ENCODE results near the gene PPTC7. TPM values are rescaled to one million over a fixed set of nuclear protein-coding genes. Genes with fewer than 3 reads are reported as not detected.
"Not testable (repeated sequence)": the region's sequence is repeated elsewhere in the genome, so short reads cannot be mapped to it uniquely, and the experiment has no call there.

Gene PPTC7
- total RNA-seq, 1 donor from 2014 or later, result 58.4 TPM

DNA sequence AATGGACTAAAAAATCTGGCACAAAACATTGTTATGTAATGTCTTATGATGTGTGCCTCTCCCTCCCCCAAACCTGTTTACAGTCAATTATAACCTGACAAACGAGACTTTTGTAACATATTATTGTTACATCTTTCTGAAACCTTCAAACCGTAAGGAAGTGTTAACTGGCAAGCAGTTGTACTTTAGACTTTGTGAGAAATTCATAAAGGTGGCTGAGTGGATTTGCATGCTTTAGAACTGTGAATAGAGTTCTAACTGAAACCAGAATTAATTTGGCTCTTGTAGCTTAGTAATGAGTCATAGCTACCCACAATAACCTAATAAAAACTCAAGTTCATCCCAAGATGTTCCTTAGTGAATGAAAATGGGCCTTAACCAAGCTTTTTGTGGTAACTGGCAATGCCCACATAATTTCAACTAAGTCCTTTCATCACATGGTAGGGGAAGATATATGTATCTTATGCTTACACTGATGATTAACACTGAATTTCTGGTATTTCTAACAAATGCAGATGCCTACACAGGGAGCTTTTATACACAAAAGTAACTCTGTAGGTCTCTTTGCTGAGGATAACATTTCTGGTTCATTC lies 51.3 kb downstream of the PPTC7 start:
- Mint-ChIP-seq H3K4me3 (no peak overlapping the region), H3K27ac (peak overlapping the region; percentile 70), H3K36me3 (ENCODE audit: low read depth) (peaks cover 51% of the 10 kb centered on the region), H3K27me3 (no peaks in the 10 kb centered on the region), H3K4me1 (peaks cover 27% of the 10 kb centered on the region), H3K9me3 (no peaks in the 10 kb centered on the region)
- no peak for DNase-seq
- intact Hi-C loops (cut with micrococcal nuclease), result loop anchor here (2.0 kb wide), 1 partner anchor 47 kb away; no protein-coding TSS in a partner anchor

DNA sequence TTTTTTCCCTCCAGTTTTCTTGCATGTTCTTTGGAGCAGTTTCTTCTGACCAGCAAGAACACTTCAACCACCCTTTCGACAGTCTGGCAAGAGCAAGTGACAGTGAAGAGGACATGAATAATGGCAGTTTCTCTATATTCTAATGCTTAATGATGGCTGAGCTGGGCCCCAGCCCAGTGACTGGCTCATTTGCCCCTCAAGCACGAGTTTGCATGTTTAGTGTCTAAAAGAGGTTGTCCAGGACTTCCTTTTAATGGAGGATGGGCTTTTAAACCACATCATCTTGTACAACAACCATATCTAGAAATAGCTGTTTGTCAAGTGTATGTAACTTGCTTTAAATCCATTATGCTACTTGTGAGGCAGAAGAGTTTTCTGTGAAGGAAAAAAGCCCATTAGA lies 52.6 kb downstream of the PPTC7 start:
- H3K9me3 Mint-ChIP-seq, result no peaks in the 10 kb centered on the region
- peaks cover 22% of the 10 kb centered on the region for H3K4me1 Mint-ChIP-seq
- H3K4me3 Mint-ChIP-seq, result no peak overlapping the region
- intact Hi-C loops (cut with micrococcal nuclease), result no loop called here
- no peaks in the 10 kb centered on the region for H3K27me3 Mint-ChIP-seq
- no peak overlapping the region for H3K27ac Mint-ChIP-seq
- DNase-seq, result no peak
- H3K36me3 Mint-ChIP-seq (ENCODE audit: low read depth), result peaks cover 44% of the 10 kb centered on the region

DNA sequence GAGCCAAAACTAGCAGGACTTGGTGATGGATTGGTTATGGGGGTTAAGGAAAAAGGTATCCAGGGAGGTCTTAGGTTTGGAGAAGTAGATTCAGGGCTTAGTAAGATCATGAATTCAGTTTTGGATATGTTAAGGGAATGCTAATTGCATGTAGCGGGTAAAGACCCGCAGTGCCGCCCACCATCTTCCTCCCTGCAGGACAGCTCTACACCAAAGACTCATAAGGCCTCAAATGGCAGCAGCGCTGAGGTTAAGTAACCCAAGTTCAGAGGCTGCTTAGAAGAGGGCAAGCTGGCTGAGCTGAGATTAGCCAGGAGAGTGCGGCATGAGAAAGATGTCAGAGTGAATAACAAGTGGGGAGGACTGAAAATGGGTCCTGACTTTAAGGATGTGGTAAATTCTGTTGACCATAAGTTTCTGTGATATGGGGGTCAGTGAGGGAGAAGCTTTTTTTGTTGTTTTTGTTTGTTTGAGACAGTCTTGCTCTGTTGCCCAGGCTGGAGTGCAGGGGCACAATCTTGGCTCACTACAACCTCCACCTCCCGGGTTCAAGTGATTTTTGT lies 54.8 kb downstream of the PPTC7 start:
- H3K27ac Mint-ChIP-seq, result peak overlapping the region; percentile 8

DNA sequence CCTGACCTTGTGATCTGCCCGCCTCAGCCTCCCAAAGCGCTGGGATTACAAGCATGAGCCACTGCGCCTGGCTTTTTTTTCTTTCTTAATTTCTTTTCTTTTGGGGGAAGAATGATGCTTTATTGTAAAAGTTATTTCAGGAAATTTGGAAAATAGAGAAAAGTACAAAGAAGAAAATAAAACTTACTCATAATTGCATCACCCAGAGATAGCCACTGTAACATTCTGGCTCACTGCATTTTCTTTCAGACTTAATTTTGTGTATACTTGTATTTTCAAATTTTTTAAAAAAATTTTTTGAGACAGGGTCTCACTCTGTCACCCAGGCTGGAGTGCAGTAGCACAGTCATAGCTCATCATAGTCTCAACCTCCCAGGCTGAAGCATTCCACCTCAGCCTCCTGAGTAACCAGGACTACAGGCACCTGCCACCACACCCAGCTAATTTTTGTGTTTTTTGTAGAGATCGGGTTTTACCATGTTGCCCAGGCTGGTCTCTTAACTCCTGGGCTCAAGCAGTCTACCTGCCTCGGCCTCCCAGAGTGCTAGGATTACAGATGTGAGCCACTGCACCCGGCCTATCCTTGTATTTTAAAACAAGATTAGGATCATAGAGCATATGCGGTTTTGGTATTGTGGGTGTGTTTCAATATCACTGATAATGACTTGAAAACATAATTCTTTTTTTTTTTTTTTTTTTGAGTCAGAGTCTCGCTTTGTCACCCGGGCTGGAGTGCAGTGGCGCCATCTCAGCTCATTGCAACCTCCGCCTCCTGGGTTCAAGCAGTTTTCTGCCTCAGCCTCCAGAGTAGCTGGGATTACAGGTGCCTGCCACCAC lies 62.0 kb downstream of the PPTC7 start:
- H3K27ac Mint-ChIP-seq, result peak overlapping the region; percentile 37
- DNase-seq; H3K4me1 Mint-ChIP-seq; H3K9me3 Mint-ChIP-seq; H3K36me3 Mint-ChIP-seq (ENCODE audit: low read depth); H3K4me3 Mint-ChIP-seq; intact Hi-C loops (cut with micrococcal nuclease); H3K27me3 Mint-ChIP-seq: not testable (repeated sequence)

More for the DNA sequence above, 54.8 kb downstream of the PPTC7 start:
- intact Hi-C loops (cut with micrococcal nuclease), result no loop called here
- H3K9me3 Mint-ChIP-seq, result no peaks in the 10 kb centered on the region
- H3K4me1 Mint-ChIP-seq, result peaks cover 16% of the 10 kb centered on the region
- H3K36me3 Mint-ChIP-seq (ENCODE audit: low read depth), result peaks cover 33% of the 10 kb centered on the region
- H3K4me3 Mint-ChIP-seq, result no peak overlapping the region
- no peak for DNase-seq
- no peaks in the 10 kb centered on the region for H3K27me3 Mint-ChIP-seq

DNA sequence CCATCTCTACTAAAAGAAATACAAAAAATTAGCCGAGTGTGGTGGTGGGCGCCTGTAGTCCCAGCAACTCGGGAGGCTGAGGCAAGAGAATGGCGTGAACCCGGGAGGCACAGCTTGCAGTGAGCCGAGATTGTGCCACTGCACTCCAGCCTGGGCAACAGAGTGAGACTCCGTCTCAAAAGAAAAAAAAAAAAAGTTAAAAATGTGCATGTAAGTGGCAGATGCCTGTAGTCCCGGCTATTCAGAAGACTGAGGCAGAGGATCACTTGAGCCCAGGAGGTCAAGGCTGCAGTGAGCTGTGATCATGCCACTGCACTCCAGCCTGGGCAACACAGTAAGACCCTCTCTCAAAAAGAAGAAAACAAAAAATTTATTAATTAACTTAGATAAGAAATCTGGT lies 65.1 kb downstream of the PPTC7 start:
- H3K9me3 Mint-ChIP-seq; H3K36me3 Mint-ChIP-seq (ENCODE audit: low read depth); H3K27ac Mint-ChIP-seq; DNase-seq; H3K4me1 Mint-ChIP-seq; intact Hi-C loops (cut with micrococcal nuclease); H3K4me3 Mint-ChIP-seq; H3K27me3 Mint-ChIP-seq: not testable (repeated sequence)

DNA sequence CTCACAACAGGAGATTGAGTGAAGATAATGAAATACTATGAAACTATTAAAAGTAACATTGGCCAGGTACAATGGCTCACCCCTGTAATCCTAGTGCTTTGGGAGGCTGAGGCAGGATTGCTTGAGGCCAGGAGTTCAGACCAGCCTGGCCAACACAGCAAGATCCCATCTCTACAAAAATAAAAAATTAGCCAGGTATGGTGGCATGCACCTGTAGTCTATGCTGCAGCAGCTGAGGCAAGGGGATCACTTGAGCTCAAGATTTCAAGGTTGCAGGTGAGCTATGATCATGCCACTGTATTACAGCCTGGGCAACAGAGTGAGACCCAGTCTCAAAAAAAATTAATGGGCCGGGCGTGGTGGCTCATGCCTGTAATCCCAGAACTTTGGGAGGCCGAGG lies 66.1 kb downstream of the PPTC7 start:
- Mint-ChIP-seq H3K27me3 (peaks cover 6% of the 10 kb centered on the region), H3K27ac (no peak overlapping the region), H3K9me3 (no peaks in the 10 kb centered on the region), H3K36me3 (ENCODE audit: low read depth) (no peaks in the 10 kb centered on the region), H3K4me1 (peaks cover 1% of the 10 kb centered on the region), H3K4me3 (no peak overlapping the region)
- DNase-seq, result no peak
- intact Hi-C loops (cut with micrococcal nuclease), result no loop called here

DNA sequence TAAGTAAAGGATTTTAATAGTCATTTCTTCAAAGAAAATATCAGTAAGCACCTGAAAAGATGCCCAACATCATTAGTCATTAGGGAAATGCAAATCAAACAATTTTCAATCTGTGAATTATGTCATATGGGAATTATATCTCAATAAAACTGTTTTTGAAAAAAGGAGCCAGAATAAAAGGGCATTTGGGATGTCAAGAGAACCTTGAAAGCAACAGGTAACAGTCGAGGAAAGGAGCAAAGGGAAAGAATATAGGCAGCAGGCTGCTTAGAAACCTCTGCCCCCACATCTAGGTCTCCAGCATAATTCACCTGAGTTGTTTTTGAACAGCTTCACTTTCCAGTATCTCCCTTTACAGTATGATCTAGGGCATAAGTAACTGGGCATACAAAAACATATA lies 68.8 kb downstream of the PPTC7 start:
- H3K27ac Mint-ChIP-seq, result no peak overlapping the region
- H3K4me1 Mint-ChIP-seq, result peaks cover 1% of the 10 kb centered on the region
- intact Hi-C loops (cut with micrococcal nuclease), result loop anchor here (5.0 kb wide), 1 partner anchor 38 kb away; no protein-coding TSS in a partner anchor
- H3K4me3 Mint-ChIP-seq, result no peak overlapping the region
- no peaks in the 10 kb centered on the region for H3K9me3 Mint-ChIP-seq
- H3K27me3 Mint-ChIP-seq, result peaks cover 13% of the 10 kb centered on the region
- DNase-seq, result no peak
- no peaks in the 10 kb centered on the region for H3K36me3 Mint-ChIP-seq (ENCODE audit: low read depth)

DNA sequence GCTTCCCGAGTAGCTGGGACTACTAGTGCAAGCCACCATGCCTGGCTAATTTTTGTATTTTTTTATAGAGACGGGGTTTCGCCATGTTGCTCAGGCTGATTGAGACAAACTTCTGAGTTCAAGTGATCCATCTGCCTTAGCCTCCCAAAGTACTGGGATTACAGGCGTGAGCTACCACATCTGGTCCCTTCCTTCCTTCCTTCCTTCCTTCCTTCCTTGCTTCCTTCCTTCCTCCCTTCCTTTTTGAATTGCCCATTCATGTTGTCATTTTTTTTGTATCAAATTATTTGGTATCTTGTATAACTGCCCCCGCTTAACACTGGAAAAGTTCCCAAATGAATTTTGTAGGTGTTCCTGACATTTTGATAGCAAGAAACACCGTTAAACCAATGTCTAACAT lies 69.3 kb downstream of the PPTC7 start:
- Mint-ChIP-seq H3K4me1 (peaks cover 1% of the 10 kb centered on the region), H3K4me3 (no peak overlapping the region), H3K27ac (no peak overlapping the region), H3K9me3 (no peaks in the 10 kb centered on the region), H3K36me3 (ENCODE audit: low read depth) (no peaks in the 10 kb centered on the region), H3K27me3 (peaks cover 13% of the 10 kb centered on the region)
- intact Hi-C loops (cut with micrococcal nuclease), result loop anchor here (2.0 to 5.0 kb wide), 2 partner anchors 38 to 313 kb away; no protein-coding TSS in a partner anchor
- no peak for DNase-seq

DNA sequence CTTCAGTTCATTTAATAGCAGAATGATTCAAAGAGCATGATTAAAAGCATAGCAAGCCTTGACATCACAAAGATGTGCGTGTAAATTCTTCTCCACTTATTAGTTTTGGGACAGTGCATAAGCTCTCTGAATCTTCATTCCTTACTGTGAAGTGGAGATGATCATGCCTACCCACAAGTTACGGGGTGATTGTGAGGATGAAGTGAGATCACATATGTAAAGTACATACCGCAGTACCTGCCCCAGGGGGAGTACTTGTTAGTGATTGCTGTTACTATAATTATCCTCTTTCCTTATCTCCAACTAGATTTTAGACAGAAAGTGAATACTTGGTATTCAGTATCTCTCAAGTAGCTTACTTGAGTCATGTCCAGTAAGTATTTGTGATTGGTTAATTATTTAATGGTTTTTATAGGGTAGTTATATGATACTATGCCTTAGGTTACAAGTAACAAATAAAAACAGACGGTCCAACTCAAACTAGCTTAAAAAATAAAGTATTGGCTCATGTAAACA lies 75.0 kb downstream of the PPTC7 start:
- Mint-ChIP-seq H3K4me1 (no peaks in the 10 kb centered on the region), H3K36me3 (ENCODE audit: low read depth) (no peaks in the 10 kb centered on the region), H3K27me3 (peaks cover 7% of the 10 kb centered on the region), H3K27ac (no peak overlapping the region), H3K4me3 (no peak overlapping the region), H3K9me3 (no peaks in the 10 kb centered on the region)
- intact Hi-C loops (cut with micrococcal nuclease), result no loop called here
- no peak for DNase-seq

DNA sequence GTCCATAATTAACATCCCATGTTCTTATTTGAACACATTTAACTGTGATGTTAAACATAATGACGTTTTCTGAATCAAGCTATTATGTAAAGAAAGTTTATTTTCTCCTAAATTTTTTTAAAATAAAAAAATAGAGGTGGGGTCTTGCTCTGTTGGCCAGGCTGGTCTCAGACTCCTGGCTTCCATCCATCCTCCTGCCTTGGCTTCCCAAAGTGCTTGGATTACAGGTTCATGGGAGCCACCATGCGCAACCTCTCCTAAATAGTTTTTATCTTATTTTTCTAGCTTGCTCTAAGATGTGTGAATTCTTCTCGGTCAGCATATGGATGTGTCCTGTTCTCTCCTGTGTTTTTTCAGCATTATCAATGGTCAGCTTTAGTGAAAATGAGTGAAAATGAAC lies 77.8 kb downstream of the PPTC7 start:
- H3K4me1 Mint-ChIP-seq, result peaks cover 12% of the 10 kb centered on the region
- intact Hi-C loops (cut with micrococcal nuclease), result no loop called here
- peaks cover 7% of the 10 kb centered on the region for H3K9me3 Mint-ChIP-seq
- peaks cover 2% of the 10 kb centered on the region for H3K27me3 Mint-ChIP-seq
- peaks cover 17% of the 10 kb centered on the region for H3K36me3 Mint-ChIP-seq (ENCODE audit: low read depth)
- H3K27ac Mint-ChIP-seq, result no peak overlapping the region
- no peak overlapping the region for H3K4me3 Mint-ChIP-seq
- no peak for DNase-seq

DNA sequence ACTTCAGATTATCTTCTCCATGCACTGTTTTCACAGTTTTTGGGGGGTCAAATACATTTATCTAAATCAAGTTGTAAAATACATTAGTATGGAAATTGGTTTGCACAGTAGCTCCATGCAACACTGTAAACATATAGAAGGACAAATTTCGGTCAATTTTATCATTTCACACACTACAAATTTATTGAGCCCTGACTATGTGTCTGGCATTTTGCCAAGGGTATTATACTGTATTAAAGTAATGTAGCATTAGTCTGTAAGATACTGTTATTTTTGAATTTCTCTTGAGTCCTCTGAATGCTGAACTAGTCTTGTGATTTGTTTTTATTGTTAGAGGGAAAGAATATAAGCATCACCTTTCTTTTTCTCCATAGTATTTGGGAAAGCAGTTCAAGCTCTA lies 79.7 kb downstream of the PPTC7 start:
- no peak overlapping the region for H3K4me3 Mint-ChIP-seq
- H3K36me3 Mint-ChIP-seq (ENCODE audit: low read depth), result peaks cover 27% of the 10 kb centered on the region
- H3K27me3 Mint-ChIP-seq, result peaks cover 2% of the 10 kb centered on the region
- peaks cover 26% of the 10 kb centered on the region for H3K4me1 Mint-ChIP-seq
- peak overlapping the region; percentile 60 for H3K27ac Mint-ChIP-seq
- intact Hi-C loops (cut with micrococcal nuclease), result loop anchor here (2.0 to 5.0 kb wide), 3 partner anchors 79 to 223 kb away; partner anchors contain the start of genes ANAPC7, ATP2A2 and PPTC7
- DNase-seq, result no peak
- peaks cover 7% of the 10 kb centered on the region for H3K9me3 Mint-ChIP-seq

DNA sequence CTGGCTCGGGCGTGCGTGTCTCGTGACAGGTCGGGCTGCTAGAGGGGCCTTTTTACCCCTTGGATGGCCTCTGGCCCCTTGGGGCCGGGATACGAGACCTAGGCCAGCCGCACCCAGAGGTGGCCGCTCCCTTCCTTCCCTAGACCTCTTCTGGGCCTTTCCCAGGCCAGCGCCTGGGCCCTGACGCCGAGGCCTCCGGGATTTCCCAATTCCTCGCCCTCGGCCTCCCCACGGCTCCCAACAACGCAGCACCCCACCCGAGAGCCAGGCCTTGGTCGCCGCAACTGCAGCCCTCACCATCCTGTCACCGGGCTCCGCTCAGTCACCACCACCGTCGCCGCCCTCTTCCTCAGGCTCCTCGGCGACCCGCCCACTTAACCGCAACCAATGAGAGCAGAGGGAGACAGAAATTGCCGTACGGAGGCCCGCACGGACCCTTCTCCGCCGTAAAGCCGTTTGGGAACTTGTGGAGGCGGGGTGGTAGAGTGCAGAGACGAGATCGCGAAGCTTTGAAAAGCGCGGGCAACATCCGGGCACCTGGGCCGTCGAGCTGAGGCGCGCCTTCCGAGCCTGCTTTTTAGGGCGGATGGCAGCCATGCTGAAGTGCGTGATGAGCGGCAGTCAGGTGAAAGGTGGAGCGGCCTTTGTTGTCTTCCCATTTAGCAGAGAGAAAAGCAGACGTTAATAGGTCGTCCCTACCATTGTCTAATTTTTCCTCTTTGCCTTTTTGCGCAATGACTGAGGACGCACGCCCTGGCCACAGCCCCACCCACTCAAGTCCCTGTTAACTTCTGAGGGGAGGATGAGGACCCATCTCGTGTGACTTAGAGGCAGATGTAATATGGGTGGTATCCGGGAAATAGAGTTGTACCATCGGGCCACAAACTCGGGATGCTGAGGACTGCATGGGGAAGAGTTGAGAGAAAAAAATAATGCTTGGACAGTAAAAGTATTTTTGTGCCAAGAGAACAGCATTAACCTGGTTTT lies 81.1 kb downstream of the PPTC7 start, which contains the start of the genes RAD9B and VPS29:
RAD9B (plus strand) TSS at position 580 of the 987 bp plus-strand sequence; CDS start at position 587, 7 bp downstream.
VPS29 (minus strand) TSS at position 360 of the 987 bp plus-strand sequence; CDS start at position 300, 60 bp downstream.
- peaks cover 27% of the 10 kb centered on the region for H3K36me3 Mint-ChIP-seq (ENCODE audit: low read depth)
- H3K9me3 Mint-ChIP-seq, result peaks cover 7% of the 10 kb centered on the region
- peak within 1 kb of the TSS; percentile 99 for H3K27ac Mint-ChIP-seq
- H3K4me1 Mint-ChIP-seq, result peaks cover 27% of the 10 kb centered on the region
- peak; percentile 100 for DNase-seq
- intact Hi-C loops (cut with micrococcal nuclease), result loop anchor here (1.0 to 5.0 kb wide), 6 partner anchors 34 to 275 kb away; partner anchors contain the start of genes ANAPC7, ARPC3, ATP2A2 and FAM216A
- peaks cover 2% of the 10 kb centered on the region for H3K27me3 Mint-ChIP-seq
- peak within 1 kb of the TSS; percentile 99 for H3K4me3 Mint-ChIP-seq

DNA sequence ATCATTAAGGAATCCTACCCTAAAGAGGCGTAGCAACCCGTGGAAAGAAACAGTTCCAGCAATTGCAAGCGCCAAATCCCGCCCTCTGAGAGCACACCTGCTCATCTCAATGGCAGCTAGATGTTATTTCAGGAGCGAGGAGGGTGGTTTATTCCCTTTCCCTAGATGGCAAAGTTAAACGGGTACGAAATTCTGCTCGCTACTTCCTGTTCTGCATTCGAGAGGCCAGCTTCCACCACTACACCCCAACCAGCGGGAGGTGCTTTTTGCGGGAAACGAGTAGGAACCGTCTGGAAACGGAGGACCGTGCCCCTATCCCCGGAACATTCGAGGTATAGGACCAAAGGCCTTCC lies 81.7 kb downstream of the PPTC7 start:
- intact Hi-C loops (cut with micrococcal nuclease), result loop anchor here (2.0 to 5.0 kb wide), 2 partner anchors 99 to 275 kb away; partner anchors contain the start of gene ANAPC7
- Mint-ChIP-seq H3K27ac (peak overlapping the region; percentile 99), H3K36me3 (ENCODE audit: low read depth) (peaks cover 30% of the 10 kb centered on the region), H3K27me3 (peaks cover 2% of the 10 kb centered on the region), H3K4me1 (peaks cover 27% of the 10 kb centered on the region), H3K4me3 (peak overlapping the region; percentile 99), H3K9me3 (peaks cover 7% of the 10 kb centered on the region)
- DNase-seq, result no peak
